Neuron (in vitro differentiated cells): ENCODE results near the gene NES.
A peak's percentile ranks its signal among the peaks of the same experiment; 100 is the strongest.

Experiments
- H2AFZ ChIP-seq: one replicate; pipeline ENCODE4 v1.6.1; 2013; ENCODE audit warnings: low read depth, mild to moderate bottlenecking, inconsistent platforms, low read length, moderate library complexity
- H3K27me3 ChIP-seq: one replicate; pipeline ENCODE4 v1.6.1; 2013; ENCODE audit warnings: low read length; ENCODE audit not compliant: insufficient read depth
- H3K36me3 ChIP-seq: one replicate; pipeline ENCODE4 v1.6.1; 2013; ENCODE audit warnings: low read length; ENCODE audit not compliant: insufficient read depth
- H3K4me1 ChIP-seq: one replicate; pipeline ENCODE4 v1.6.1; 2013; ENCODE audit warnings: low read length; ENCODE audit not compliant: insufficient read depth
- H3K4me3 ChIP-seq: 2 replicates; pipeline ENCODE4 v1.5.1; 2013; ENCODE audit warnings: mild to moderate bottlenecking, low read length, moderate library complexity
- H3K9me3 ChIP-seq: one replicate; pipeline ENCODE4 v1.6.1; 2013; ENCODE audit warnings: low read length

Gene NES, protein sequence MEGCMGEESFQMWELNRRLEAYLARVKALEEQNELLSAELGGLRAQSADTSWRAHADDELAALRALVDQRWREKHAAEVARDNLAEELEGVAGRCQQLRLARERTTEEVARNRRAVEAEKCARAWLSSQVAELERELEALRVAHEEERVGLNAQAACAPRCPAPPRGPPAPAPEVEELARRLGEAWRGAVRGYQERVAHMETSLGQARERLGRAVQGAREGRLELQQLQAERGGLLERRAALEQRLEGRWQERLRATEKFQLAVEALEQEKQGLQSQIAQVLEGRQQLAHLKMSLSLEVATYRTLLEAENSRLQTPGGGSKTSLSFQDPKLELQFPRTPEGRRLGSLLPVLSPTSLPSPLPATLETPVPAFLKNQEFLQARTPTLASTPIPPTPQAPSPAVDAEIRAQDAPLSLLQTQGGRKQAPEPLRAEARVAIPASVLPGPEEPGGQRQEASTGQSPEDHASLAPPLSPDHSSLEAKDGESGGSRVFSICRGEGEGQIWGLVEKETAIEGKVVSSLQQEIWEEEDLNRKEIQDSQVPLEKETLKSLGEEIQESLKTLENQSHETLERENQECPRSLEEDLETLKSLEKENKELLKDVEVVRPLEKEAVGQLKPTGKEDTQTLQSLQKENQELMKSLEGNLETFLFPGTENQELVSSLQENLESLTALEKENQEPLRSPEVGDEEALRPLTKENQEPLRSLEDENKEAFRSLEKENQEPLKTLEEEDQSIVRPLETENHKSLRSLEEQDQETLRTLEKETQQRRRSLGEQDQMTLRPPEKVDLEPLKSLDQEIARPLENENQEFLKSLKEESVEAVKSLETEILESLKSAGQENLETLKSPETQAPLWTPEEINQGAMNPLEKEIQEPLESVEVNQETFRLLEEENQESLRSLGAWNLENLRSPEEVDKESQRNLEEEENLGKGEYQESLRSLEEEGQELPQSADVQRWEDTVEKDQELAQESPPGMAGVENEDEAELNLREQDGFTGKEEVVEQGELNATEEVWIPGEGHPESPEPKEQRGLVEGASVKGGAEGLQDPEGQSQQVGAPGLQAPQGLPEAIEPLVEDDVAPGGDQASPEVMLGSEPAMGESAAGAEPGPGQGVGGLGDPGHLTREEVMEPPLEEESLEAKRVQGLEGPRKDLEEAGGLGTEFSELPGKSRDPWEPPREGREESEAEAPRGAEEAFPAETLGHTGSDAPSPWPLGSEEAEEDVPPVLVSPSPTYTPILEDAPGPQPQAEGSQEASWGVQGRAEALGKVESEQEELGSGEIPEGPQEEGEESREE (N-terminal part only)

DNA sequence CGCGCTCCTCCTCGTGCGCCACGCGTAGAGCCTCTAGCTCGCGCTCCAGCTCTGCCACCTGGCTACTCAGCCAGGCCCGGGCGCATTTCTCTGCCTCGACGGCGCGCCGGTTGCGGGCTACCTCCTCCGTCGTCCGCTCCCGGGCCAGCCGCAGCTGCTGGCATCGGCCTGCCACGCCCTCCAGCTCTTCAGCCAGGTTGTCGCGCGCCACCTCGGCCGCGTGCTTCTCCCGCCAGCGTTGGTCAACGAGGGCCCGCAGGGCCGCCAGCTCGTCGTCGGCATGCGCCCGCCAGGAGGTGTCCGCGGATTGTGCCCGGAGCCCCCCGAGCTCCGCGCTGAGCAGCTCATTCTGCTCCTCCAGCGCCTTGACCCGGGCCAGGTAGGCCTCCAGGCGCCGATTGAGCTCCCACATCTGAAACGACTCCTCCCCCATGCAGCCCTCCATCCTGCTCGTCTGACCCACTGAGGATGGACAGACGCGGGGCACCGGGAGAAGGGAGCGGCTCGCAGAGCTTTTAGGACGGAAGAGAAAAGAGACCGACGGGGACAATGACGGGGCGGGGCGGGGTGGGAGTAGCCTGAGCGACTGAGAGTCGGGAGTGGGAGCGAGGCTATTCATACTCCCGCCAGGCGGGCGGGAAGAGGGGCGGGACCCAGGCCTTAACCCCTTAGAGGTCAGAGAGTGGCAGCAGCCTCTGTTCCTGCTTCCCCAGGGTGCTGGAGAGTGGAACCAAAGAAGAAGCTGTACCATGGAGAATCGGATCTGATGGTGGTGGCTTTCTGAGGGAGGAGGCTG, at the start of gene NES:
TSS of gene NES (minus strand) at position 588 of the 796 bp plus-strand sequence. CDS start at position 445, 143 bp downstream.
- Histone ChIP-seq H2AFZ (peak within 1 kb of the TSS; percentile 16), H3K27me3 (peaks cover 30% of the 10 kb centered on the region), H3K4me3 (peak within 1 kb of the TSS; percentile 70), H3K9me3 (no peaks in the 10 kb centered on the region), H3K4me1 (peaks cover 39% of the 10 kb centered on the region), H3K36me3 (peaks cover 21% of the 10 kb centered on the region)

DNA sequence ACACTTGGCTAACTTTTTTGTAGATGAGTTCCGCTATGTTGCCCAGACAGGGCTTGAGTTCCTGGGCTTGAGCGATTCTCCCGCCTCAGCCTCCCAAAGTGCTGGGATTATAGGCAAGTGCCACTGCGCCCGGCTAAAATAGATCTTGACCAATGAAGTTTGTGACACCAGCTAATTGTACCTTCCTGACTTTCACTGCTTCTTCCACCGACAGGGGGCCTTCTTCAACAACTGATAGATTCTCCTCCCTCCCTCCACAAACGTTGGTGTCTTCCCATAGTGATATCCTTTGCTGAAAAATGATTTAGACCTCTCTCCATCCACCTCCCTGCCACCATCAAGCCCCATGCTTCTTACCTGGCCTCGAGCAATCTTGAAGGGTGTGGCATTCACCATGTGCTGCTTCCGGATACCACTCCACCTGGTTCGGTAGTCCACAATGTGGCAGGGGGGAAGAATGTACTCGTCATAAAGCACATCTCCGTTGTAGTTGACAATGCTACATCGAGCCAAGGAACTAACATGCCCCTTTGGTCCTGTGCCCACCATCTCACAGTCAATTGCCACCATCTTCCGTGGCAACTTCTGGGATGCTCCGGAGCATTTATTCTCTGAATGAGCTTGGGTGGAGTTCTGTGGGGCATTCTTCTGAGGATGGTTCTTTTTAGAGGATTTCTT, 49.5 kb upstream of the NES start:
- H3K9me3 ChIP-seq, result no peaks in the 10 kb centered on the region
- no peaks in the 10 kb centered on the region for H3K27me3 ChIP-seq
- H3K4me1 ChIP-seq, result peaks cover 34% of the 10 kb centered on the region
- no peak overlapping the region for H2AFZ ChIP-seq
- peak overlapping the region; percentile 15 for H3K4me3 ChIP-seq
- peaks cover 30% of the 10 kb centered on the region for H3K36me3 ChIP-seq

DNA sequence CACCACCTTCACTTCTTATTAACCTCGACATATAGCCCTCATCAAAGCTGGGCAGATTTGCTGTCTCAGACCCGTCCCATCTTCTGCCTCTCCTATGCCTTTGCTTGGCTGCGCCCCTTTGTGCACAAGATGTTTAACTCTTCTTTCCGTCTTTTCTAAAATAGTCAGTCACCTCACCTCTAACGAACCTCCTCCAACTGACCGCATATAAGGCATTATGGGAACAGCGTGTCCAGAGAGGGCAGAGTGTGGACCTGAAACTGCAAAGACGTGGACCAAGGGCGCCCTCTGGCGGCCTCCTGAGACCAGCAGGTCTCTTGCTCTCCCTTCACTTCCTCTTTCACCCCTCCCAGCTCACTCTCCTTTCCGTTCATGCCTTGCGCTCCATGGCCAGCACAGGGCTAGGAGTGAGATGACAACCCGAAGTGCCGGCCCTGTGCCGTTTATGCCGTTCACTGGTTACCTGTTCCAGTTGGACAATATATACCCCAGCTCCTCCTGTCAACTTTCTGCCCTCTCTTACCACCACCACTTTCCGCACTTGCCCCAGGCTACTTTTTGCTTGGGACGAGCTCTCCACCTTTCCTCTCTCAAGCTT, 48.6 kb upstream of the NES start:
- H3K4me1 ChIP-seq, result peaks cover 34% of the 10 kb centered on the region
- peak overlapping the region; percentile 15 for H3K4me3 ChIP-seq
- H2AFZ ChIP-seq, result no peak overlapping the region
- H3K9me3 ChIP-seq, result no peaks in the 10 kb centered on the region
- peaks cover 36% of the 10 kb centered on the region for H3K36me3 ChIP-seq
- H3K27me3 ChIP-seq, result no peaks in the 10 kb centered on the region

DNA sequence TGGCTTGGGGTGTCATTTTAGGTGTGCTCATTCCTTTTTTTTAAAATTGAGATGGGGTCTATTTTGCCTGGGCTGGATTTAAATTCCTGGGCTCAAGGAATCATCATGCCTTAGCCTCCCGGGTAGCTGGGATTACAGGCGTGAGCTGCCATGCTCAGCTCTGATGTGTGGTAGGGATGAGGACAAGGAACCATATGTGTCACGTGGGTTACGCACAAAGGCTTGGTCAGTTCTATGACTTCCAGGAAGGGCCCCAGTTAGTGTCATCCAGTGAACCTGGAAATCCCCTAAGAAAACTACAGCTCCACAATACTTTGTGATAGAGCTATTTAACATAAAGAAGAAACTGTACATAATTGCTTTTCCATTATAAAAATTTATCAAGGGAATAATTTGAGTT, 44.3 kb upstream of the NES start:
- Histone ChIP-seq H3K4me1 (peaks cover 14% of the 10 kb centered on the region), H3K4me3 (no peak overlapping the region), H2AFZ (no peak overlapping the region), H3K9me3 (no peaks in the 10 kb centered on the region), H3K27me3 (no peaks in the 10 kb centered on the region), H3K36me3 (peaks cover 38% of the 10 kb centered on the region)

DNA sequence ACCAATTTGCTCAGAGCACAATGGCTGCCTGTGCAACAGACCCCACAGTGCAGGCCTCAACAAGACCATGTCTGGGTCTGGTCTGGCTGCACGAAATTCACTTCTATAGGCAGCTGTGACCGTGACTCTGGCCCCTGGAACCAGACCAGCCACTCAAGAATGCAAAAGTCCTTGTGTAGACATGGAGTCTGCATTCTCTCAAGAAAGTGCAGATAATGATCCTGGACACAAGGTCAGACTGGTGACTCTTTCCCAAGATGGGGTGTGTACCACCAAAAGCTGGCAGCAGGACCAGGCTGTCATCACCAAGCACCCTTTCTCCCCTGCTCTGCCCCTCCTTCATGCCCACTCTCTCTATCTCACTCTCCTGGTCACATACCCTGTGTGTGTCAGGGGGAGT, 43.9 kb upstream of the NES start:
- H2AFZ ChIP-seq, result no peak overlapping the region
- H3K4me3 ChIP-seq, result no peak overlapping the region
- peaks cover 10% of the 10 kb centered on the region for H3K4me1 ChIP-seq
- H3K9me3 ChIP-seq, result no peaks in the 10 kb centered on the region
- no peaks in the 10 kb centered on the region for H3K27me3 ChIP-seq
- H3K36me3 ChIP-seq, result peaks cover 38% of the 10 kb centered on the region

DNA sequence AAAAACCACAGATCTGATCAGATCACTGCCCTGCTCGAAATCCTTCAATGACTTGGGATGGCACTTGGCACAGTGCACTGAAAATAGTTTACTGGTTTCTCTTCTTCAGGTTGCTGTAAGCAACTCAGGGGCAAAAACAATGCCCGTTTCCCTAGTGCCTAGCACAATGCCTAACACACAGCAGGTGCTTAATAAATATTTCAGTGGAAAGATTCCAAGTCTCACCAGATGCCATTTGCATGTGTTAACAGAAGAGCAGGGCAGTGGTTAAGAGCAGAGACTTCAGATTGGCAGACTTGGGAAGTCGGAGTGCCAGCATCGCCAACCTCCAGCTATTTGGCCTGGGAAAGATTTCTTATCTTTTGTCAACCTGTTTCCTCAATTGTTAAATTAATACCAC, 40.1 kb upstream of the NES start:
- H2AFZ ChIP-seq, result no peak overlapping the region
- no peaks in the 10 kb centered on the region for H3K9me3 ChIP-seq
- no peaks in the 10 kb centered on the region for H3K4me1 ChIP-seq
- no peaks in the 10 kb centered on the region for H3K27me3 ChIP-seq
- no peak overlapping the region for H3K4me3 ChIP-seq
- H3K36me3 ChIP-seq, result peaks cover 14% of the 10 kb centered on the region

DNA sequence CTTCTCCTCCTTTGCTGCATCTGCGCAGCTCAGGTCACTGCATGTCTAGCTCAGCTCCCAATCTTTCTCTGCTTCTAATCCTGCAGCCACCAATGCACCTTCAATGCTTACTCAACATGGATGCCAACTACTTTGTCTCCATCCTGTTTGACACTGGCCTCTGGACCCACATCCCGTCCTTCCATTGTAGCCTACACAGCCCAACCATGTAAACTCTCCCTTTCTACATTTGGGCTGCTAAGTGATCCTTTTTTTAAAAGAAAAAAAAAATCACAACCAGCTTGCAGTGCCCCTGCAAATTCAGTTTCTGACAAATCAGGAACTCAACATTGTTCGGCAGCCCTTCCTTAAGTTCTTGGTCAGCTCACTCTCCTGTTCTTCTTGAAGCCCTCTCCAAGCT, 37.6 kb upstream of the NES start:
- no peaks in the 10 kb centered on the region for H3K36me3 ChIP-seq
- no peak overlapping the region for H2AFZ ChIP-seq
- H3K4me3 ChIP-seq, result no peak overlapping the region
- H3K27me3 ChIP-seq, result no peaks in the 10 kb centered on the region
- H3K4me1 ChIP-seq, result peaks cover 11% of the 10 kb centered on the region
- no peaks in the 10 kb centered on the region for H3K9me3 ChIP-seq

DNA sequence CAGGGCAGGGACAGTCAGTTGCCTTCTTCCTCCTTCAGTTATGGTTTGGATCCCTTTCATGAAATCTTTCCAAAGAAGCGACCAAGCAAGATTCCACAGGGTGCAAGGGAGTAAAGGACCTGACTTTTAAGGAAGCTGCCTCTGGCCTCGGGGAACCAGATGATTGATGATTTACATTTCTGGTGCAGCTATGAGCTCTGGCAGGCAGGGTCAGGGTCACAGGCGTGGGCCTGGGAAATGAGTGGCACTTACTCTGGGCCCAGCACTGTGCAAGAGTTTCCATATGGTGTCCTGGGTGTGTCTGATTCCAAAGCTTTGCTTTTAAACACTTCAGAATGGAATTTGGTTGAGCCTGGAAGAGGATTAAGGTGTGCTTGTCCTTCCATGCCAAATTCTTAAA, 35.4 kb upstream of the NES start:
- H2AFZ ChIP-seq, result no peak overlapping the region
- no peaks in the 10 kb centered on the region for H3K9me3 ChIP-seq
- H3K4me1 ChIP-seq, result peaks cover 32% of the 10 kb centered on the region
- no peak overlapping the region for H3K4me3 ChIP-seq
- no peaks in the 10 kb centered on the region for H3K36me3 ChIP-seq
- H3K27me3 ChIP-seq, result no peaks in the 10 kb centered on the region

DNA sequence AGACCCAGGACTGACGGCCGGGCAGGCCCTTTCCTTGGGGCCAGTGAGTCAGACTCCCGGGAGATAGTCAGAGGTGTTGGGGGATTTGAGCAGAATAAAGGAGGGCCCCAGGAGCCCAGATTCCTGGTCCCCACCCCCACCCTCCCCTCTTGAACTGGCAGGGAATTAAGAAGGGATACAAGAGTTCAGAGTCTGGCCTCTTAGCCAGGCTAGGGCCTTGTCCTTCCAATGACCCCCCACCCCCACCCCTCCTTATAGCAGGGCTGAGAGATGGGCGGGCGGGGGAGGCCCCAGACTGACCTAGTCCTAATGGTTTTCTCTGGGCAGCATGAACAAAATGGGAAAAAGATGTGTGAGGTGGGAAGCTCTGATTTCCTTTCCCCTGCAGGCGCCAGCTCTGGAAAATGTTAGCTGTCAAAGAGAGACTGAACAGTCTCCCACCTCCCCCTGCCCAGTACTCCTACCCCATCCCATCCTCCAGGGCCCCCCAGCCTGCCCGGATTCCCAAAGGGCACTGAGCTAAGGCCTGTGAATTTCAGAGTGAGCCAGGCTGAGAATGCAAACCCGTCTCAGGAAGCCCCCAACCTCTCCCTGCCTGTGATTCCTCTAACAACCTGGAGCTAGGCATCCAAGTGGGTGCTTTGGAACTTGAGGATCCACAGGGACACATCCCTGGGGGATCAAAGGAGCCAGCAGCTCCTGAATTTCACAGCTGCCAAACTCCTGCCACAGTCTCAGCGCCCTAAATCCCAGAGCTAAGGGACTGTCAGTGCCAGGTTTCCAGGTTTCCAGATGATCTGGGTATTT, 34.0 kb upstream of the NES start:
- H3K4me3 ChIP-seq, result no peak overlapping the region
- no peak overlapping the region for H2AFZ ChIP-seq
- no peaks in the 10 kb centered on the region for H3K9me3 ChIP-seq
- peaks cover 46% of the 10 kb centered on the region for H3K4me1 ChIP-seq
- no peaks in the 10 kb centered on the region for H3K36me3 ChIP-seq
- H3K27me3 ChIP-seq, result no peaks in the 10 kb centered on the region

DNA sequence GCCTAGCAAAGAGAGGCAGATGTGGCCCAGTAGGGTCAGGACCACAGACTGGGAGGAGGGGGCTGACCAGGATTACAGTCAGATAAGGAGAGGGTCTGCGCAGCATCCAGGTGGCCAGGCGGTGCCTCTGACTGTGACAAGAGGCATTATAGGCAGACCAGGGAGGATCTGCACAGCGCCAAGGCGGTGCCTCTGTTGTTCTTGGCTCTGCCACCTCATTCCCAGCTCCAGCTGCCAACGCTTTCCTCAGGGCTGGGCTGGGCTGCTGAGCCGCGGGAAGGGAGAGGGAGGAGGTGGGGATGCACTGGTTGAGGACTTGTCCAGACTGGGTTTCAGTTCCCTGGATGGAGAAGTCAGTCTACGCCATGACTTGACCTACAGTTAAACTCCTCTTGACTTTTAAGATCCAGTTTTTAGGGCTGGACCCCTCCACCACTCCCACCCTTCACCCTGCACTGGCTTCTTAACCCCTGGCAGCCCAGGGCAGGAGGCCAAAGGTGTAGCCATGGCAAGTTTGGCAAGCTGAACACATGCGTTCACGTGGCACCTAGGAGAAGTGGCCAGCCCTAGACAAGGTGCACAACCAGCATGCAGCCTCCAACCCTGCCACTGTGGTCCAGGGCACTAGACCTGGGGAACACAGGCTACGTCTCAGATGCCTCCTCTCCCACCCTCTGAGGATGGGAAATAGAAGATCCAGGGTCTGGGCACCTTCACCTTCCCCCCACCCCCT, 32.7 kb upstream of the NES start:
- H2AFZ ChIP-seq, result no peak overlapping the region
- no peaks in the 10 kb centered on the region for H3K27me3 ChIP-seq
- no peaks in the 10 kb centered on the region for H3K9me3 ChIP-seq
- no peaks in the 10 kb centered on the region for H3K36me3 ChIP-seq
- peaks cover 56% of the 10 kb centered on the region for H3K4me1 ChIP-seq
- no peak overlapping the region for H3K4me3 ChIP-seq
